ENCODE data around the gene ARMC8.
"Not testable (repeated sequence)": the region's sequence is repeated elsewhere in the genome, so short reads cannot be mapped to it uniquely, and the experiment has no call there.

Gene ARMC8

GRCh38 chr3:138187296-138188012 lies at the start of gene ARMC8:
ARMC8 (plus strand) TSS chr3:138187301; CDS start chr3:138187555, 254 bp downstream.
- H3K9ac ChIP-seq (ENCODE audit: low read depth in 1 of 2, low read length in 2 of 2): peak within 1 kb of the TSS; percentile 80 to 90
- H3K27ac ChIP-seq (ENCODE audit: low read depth, low read length): peak within 1 kb of the TSS; percentile 92
- peaks cover 14 to 20% of the 10 kb centered on the region in 2 donors for H3K4me1 ChIP-seq (ENCODE audit: control insufficient read depth in 1 of 2, insufficient read depth in 2 of 2, low read length in 2 of 2)
- H3K4me3 ChIP-seq (ENCODE audit: low read depth in 1 of 2, low read length in 2 of 2): peak within 1 kb of the TSS; percentile 92 to 97
- peaks cover 0 to under 1% of the 10 kb centered on the region in 2 donors for H3K36me3 ChIP-seq (ENCODE audit: control insufficient read depth in 1 of 2, insufficient read depth in 2 of 2, low read length in 2 of 2)
- no peaks in the 10 kb centered on the region for H3K9me3 ChIP-seq (ENCODE audit: control insufficient read depth in 1 of 2, low read length in 2 of 2)
- H3K27me3 ChIP-seq (ENCODE audit: control insufficient read depth in 1 of 2, insufficient read depth in 2 of 2, low read length in 2 of 2): peaks cover 3 to 7% of the 10 kb centered on the region in 2 donors

DNA sequence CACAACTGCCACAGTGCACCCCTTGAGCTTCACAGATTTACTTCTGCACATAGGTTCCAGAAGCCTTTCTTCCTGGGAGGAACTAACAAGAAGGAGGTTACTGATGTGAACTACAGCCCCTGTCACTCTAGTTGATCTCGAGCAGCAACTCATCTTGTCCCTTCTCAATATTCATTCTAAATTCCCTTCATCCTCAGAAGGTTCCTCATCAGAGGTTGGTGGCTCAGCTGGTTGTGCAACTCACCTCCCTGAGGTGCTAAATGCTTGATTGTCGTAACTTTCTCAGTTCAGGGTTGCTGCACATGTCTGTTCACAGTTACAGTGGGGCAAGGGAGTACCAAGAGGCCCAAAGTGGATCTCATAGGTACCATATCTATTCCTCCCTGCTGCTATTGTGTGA lies 49.2 kb upstream of the ARMC8 start:
- H3K36me3 ChIP-seq (ENCODE audit: control insufficient read depth in 1 of 2, insufficient read depth in 2 of 2, low read length in 2 of 2): no peaks in the 10 kb centered on the region
- no peaks in the 10 kb centered on the region for H3K27me3 ChIP-seq (ENCODE audit: control insufficient read depth in 1 of 2, insufficient read depth in 2 of 2, low read length in 2 of 2)
- no peak overlapping the region for H3K9ac ChIP-seq (ENCODE audit: low read depth in 1 of 2, low read length in 2 of 2)
- peaks cover 0 to 7% of the 10 kb centered on the region in 2 donors for H3K4me1 ChIP-seq (ENCODE audit: control insufficient read depth in 1 of 2, insufficient read depth in 2 of 2, low read length in 2 of 2)
- H3K4me3 ChIP-seq (ENCODE audit: low read depth in 1 of 2, low read length in 2 of 2): no peak overlapping the region
- no peaks in the 10 kb centered on the region for H3K9me3 ChIP-seq (ENCODE audit: control insufficient read depth in 1 of 2, low read length in 2 of 2)
- H3K27ac ChIP-seq (ENCODE audit: low read depth, low read length): no peak overlapping the region

- no peaks in the 10 kb centered on the region for H3K9me3 ChIP-seq (ENCODE audit: control insufficient read depth in 1 of 2, low read length in 2 of 2)
- no peak overlapping the region for H3K9ac ChIP-seq (ENCODE audit: low read depth in 1 of 2, low read length in 2 of 2)
- no peaks in the 10 kb centered on the region for H3K27me3 ChIP-seq (ENCODE audit: control insufficient read depth in 1 of 2, insufficient read depth in 2 of 2, low read length in 2 of 2)
- H3K4me3 ChIP-seq (ENCODE audit: low read depth in 1 of 2, low read length in 2 of 2): no peak overlapping the region
- no peak overlapping the region for H3K27ac ChIP-seq (ENCODE audit: low read depth, low read length)
- H3K36me3 ChIP-seq (ENCODE audit: control insufficient read depth in 1 of 2, insufficient read depth in 2 of 2, low read length in 2 of 2): no peaks in the 10 kb centered on the region
- H3K4me1 ChIP-seq (ENCODE audit: control insufficient read depth in 1 of 2, insufficient read depth in 2 of 2, low read length in 2 of 2): peaks cover 0 to 7% of the 10 kb centered on the region in 2 donors
These were observed 47.4 kb upstream of the ARMC8 start for GRCh38 chr3:138139691-138140090.

GRCh38 chr3:138140940-138141339 lies 46.2 kb upstream of the ARMC8 start:
- Histone ChIP-seq H3K9ac (ENCODE audit: low read depth in 1 of 2, low read length in 2 of 2) (no peak overlapping the region), H3K4me1 (ENCODE audit: control insufficient read depth in 1 of 2, insufficient read depth in 2 of 2, low read length in 2 of 2) (no peaks in the 10 kb centered on the region), H3K4me3 (ENCODE audit: low read depth in 1 of 2, low read length in 2 of 2) (no peak overlapping the region), H3K27me3 (ENCODE audit: control insufficient read depth in 1 of 2, insufficient read depth in 2 of 2, low read length in 2 of 2) (no peaks in the 10 kb centered on the region), H3K36me3 (ENCODE audit: control insufficient read depth in 1 of 2, insufficient read depth in 2 of 2, low read length in 2 of 2) (no peaks in the 10 kb centered on the region), H3K9me3 (ENCODE audit: control insufficient read depth in 1 of 2, low read length in 2 of 2) (no peaks in the 10 kb centered on the region), H3K27ac (ENCODE audit: low read depth, low read length) (no peak overlapping the region)

DNA sequence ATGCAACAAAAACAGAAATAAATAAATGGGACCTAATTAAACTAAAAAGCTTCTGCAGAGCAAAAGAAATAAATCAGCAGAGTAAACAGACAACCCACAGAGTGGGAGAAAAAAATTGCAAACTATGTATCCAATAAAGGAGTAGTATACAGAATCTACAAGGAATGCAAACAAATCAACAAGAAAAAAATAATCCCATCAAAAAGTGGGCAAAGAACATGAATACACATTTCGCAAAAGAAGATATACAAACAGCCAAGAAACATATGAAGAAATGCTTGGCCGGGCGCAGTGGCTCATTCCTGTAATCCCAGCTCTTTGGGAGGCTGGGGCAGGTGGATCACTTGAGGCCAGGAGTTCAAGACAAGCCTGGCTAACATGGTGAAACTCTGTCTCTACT lies 44.9 kb upstream of the ARMC8 start:
- H3K9me3 ChIP-seq (ENCODE audit: control insufficient read depth in 1 of 2, low read length in 2 of 2); H3K27ac ChIP-seq (ENCODE audit: low read depth, low read length); H3K27me3 ChIP-seq (ENCODE audit: control insufficient read depth in 1 of 2, insufficient read depth in 2 of 2, low read length in 2 of 2); H3K4me1 ChIP-seq (ENCODE audit: control insufficient read depth in 1 of 2, insufficient read depth in 2 of 2, low read length in 2 of 2); H3K4me3 ChIP-seq (ENCODE audit: low read depth in 1 of 2, low read length in 2 of 2); H3K9ac ChIP-seq (ENCODE audit: low read depth in 1 of 2, low read length in 2 of 2); H3K36me3 ChIP-seq (ENCODE audit: control insufficient read depth in 1 of 2, insufficient read depth in 2 of 2, low read length in 2 of 2): not testable (repeated sequence)

- Histone ChIP-seq H3K4me1 (ENCODE audit: control insufficient read depth in 1 of 2, insufficient read depth in 2 of 2, low read length in 2 of 2) (no peaks in the 10 kb centered on the region), H3K27me3 (ENCODE audit: control insufficient read depth in 1 of 2, insufficient read depth in 2 of 2, low read length in 2 of 2) (no peaks in the 10 kb centered on the region), H3K9me3 (ENCODE audit: control insufficient read depth in 1 of 2, low read length in 2 of 2) (no peaks in the 10 kb centered on the region), H3K27ac (ENCODE audit: low read depth, low read length) (no peak overlapping the region), H3K4me3 (ENCODE audit: low read depth in 1 of 2, low read length in 2 of 2) (no peak overlapping the region), H3K36me3 (ENCODE audit: control insufficient read depth in 1 of 2, insufficient read depth in 2 of 2, low read length in 2 of 2) (no peaks in the 10 kb centered on the region), H3K9ac (ENCODE audit: low read depth in 1 of 2, low read length in 2 of 2) (no peak overlapping the region)
These were observed 38.6 kb upstream of the ARMC8 start for GRCh38 chr3:138148503-138148902.

GRCh38 chr3:138154534-138154933 lies 32.6 kb upstream of the ARMC8 start:
- H3K27ac ChIP-seq (ENCODE audit: low read depth, low read length): no peak overlapping the region
- H3K36me3 ChIP-seq (ENCODE audit: control insufficient read depth in 1 of 2, insufficient read depth in 2 of 2, low read length in 2 of 2): no peaks in the 10 kb centered on the region
- no peaks in the 10 kb centered on the region for H3K27me3 ChIP-seq (ENCODE audit: control insufficient read depth in 1 of 2, insufficient read depth in 2 of 2, low read length in 2 of 2)

GRCh38 chr3:138157743-138158142 lies 29.4 kb upstream of the ARMC8 start:
- H3K4me3 ChIP-seq (ENCODE audit: low read depth in 1 of 2, low read length in 2 of 2): no peak overlapping the region
- no peaks in the 10 kb centered on the region for H3K4me1 ChIP-seq (ENCODE audit: control insufficient read depth in 1 of 2, insufficient read depth in 2 of 2, low read length in 2 of 2)
- H3K27me3 ChIP-seq (ENCODE audit: control insufficient read depth in 1 of 2, insufficient read depth in 2 of 2, low read length in 2 of 2): no peaks in the 10 kb centered on the region
- no peak overlapping the region for H3K27ac ChIP-seq (ENCODE audit: low read depth, low read length)
- peaks cover 6 to 15% of the 10 kb centered on the region in 2 donors for H3K36me3 ChIP-seq (ENCODE audit: control insufficient read depth in 1 of 2, insufficient read depth in 2 of 2, low read length in 2 of 2)
- H3K9ac ChIP-seq (ENCODE audit: low read depth in 1 of 2, low read length in 2 of 2): no peak overlapping the region
- H3K9me3 ChIP-seq (ENCODE audit: control insufficient read depth in 1 of 2, low read length in 2 of 2): no peaks in the 10 kb centered on the region

More at GRCh38 chr3:138154534-138154933, 32.6 kb upstream of the ARMC8 start:
- no peaks in the 10 kb centered on the region for H3K9me3 ChIP-seq (ENCODE audit: control insufficient read depth in 1 of 2, low read length in 2 of 2)
- H3K4me3 ChIP-seq (ENCODE audit: low read depth in 1 of 2, low read length in 2 of 2): no peak overlapping the region
- no peaks in the 10 kb centered on the region for H3K4me1 ChIP-seq (ENCODE audit: control insufficient read depth in 1 of 2, insufficient read depth in 2 of 2, low read length in 2 of 2)
- no peak overlapping the region for H3K9ac ChIP-seq (ENCODE audit: low read depth in 1 of 2, low read length in 2 of 2)

DNA sequence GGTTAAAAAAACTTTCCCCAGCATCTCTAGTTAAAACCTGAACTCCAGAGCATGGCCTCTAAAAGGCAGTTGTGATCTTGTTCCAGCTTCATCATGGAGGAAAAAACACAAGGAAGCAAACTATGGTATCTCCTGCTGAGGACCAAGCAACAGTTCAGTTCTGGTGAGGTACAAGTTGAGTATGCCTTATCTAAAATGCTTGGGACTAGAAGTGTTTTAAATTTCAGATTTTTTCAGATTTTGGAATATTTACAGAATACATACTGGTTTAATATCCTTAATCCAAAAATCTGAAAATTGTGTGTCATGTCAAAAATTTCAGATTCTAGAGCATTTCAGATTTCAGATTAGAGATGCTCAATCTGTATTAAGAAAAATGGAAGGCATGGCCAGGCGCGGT lies 22.0 kb upstream of the ARMC8 start:
- H3K4me1 ChIP-seq (ENCODE audit: control insufficient read depth in 1 of 2, insufficient read depth in 2 of 2, low read length in 2 of 2): no peaks in the 10 kb centered on the region
- H3K9ac ChIP-seq (ENCODE audit: low read depth in 1 of 2, low read length in 2 of 2): no peak overlapping the region
- no peak overlapping the region for H3K27ac ChIP-seq (ENCODE audit: low read depth, low read length)
- H3K27me3 ChIP-seq (ENCODE audit: control insufficient read depth in 1 of 2, insufficient read depth in 2 of 2, low read length in 2 of 2): no peaks in the 10 kb centered on the region
- H3K36me3 ChIP-seq (ENCODE audit: control insufficient read depth in 1 of 2, insufficient read depth in 2 of 2, low read length in 2 of 2): peaks cover 19 to 61% of the 10 kb centered on the region in 2 donors
- no peaks in the 10 kb centered on the region for H3K9me3 ChIP-seq (ENCODE audit: control insufficient read depth in 1 of 2, low read length in 2 of 2)
- H3K4me3 ChIP-seq (ENCODE audit: low read depth in 1 of 2, low read length in 2 of 2): no peak overlapping the region

GRCh38 chr3:138172625-138173024 lies 14.5 kb upstream of the ARMC8 start:
- peaks cover 6 to 20% of the 10 kb centered on the region in 2 donors for H3K36me3 ChIP-seq (ENCODE audit: control insufficient read depth in 1 of 2, insufficient read depth in 2 of 2, low read length in 2 of 2)
- H3K27me3 ChIP-seq (ENCODE audit: control insufficient read depth in 1 of 2, insufficient read depth in 2 of 2, low read length in 2 of 2): no peaks in the 10 kb centered on the region
- H3K4me1 ChIP-seq (ENCODE audit: control insufficient read depth in 1 of 2, insufficient read depth in 2 of 2, low read length in 2 of 2): peaks cover 4 to 10% of the 10 kb centered on the region in 2 donors
- H3K9ac ChIP-seq (ENCODE audit: low read depth in 1 of 2, low read length in 2 of 2): no peak overlapping the region
- no peak overlapping the region for H3K27ac ChIP-seq (ENCODE audit: low read depth, low read length)
- H3K9me3 ChIP-seq (ENCODE audit: control insufficient read depth in 1 of 2, low read length in 2 of 2): no peaks in the 10 kb centered on the region
- H3K4me3 ChIP-seq (ENCODE audit: low read depth in 1 of 2, low read length in 2 of 2): no peak overlapping the region
